C1 segment of cervical spinal cord (tissue), 14 donors: Measurements from ENCODE around the gene BDKRB2.
A peak's percentile ranks its signal among the peaks of the same experiment; 100 is the strongest.

Source experiments
- DNase-seq, 14 donors: peaks; one replicate each; lab custom pipeline; 2025; lab: John Stamatoyannopoulos, UW

Gene BDKRB2

DNA sequence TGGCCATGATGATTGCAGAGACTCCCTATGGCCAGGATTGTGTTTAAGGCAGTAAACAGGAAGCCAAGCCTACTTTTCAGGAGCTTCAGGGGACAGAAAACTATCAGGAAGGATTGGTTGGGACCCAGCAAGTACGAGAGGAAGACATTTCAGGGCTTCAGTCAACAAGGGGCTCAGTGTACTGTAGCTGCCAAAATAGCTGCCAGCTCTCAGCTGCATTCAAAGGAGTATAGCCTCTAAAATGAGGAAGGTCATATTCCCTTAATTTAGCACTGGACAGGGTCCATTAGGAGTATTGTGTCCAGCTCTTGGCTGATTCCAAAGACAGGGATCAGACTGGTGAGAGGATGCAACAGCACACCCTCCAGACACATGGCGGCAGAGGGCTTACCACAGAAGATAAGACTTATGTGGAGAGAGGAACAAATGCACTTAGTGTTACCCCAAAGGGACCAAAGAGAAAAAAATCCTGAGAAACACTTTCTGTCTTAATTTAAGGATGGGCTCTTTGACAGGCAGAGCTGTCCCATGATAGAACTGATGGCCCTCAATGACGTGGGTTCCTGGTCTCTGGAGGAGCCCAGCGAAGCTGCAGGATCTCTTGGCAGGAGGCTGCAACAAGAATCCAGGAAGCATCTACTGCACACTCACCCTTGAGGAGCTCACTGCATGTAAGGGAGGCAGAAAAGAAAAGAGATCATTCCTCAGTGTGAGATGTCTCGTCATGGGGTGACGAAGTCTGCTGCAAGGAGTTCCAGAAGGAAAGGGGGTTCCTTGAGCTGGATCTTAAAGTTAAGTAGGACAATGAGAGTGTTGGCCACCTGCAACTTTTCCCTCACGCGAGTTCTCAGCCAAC, 66.2 kb downstream of the BDKRB2 start:
- no peak for DNase-seq

DNA sequence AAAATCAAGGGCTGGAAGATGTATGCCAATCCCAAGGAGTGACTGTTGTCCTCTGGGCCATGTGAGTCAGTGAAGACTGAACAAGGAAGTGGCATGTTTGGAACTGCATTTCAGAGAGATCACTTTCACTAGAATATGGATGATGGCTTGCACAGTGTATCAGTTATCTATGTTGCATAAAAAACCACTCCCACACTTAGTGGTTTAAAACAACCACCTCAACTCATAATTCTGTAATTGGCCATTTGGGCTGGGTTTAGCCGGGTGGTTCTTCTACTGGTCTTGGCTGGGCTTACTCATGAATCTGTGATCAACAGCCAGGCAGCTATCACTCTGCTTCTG, 66.8 kb downstream of the BDKRB2 start:
- DNase-seq = no peak

DNA sequence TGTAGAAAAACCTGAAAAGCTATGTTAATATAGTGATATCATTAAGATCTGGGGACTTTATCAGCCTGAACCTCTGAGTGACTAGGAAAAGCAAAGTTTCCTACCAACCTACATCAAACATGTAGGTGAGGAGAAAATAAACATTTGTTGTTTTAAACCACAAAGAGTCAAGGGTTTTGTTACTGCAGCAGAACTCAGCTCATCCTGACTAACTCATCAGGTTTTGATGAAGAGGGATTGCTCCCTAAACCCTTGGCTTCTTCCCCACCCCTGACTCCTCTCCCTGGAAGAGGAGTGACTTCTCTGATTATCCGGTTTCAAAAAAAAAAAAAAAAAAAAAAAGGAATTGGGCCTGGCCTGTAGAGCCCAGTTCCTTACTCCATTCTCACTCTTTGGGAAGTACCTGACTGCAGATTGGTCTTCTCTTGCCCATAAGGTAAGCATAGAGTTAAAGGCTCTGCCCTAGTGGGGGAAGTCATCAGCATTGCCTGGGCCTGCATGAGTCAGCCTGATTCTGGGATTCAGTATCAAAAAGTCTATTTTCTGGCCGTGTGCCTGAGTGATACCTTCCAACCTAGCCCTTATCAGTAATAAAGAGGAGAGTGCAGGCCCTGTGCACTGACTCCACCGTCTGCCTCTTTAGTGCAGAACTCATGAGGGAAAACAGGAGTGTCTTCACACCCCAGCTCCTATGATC, 68.3 kb downstream of the BDKRB2 start:
- DNase-seq = no peak

DNA sequence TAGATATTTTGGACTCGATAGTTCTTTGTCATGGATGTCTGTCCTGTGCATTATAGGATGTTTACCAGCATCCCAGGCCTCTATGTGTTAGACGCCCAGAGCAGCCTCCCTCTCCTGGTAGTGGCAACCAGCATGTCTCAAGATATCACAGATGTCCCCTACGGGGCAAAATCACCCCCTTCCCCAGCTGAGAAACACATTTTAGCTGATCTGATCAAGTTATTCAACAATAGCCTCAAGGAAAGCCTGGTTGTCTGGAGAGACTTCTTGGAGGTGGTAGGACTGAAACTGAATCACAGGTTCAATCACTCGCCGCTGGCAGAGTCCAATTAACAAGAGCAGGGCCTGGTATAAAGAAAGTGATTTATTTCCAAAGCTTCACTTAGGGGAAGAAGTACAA, 69.0 kb downstream of the BDKRB2 start:
- DNase-seq = no peak

DNA sequence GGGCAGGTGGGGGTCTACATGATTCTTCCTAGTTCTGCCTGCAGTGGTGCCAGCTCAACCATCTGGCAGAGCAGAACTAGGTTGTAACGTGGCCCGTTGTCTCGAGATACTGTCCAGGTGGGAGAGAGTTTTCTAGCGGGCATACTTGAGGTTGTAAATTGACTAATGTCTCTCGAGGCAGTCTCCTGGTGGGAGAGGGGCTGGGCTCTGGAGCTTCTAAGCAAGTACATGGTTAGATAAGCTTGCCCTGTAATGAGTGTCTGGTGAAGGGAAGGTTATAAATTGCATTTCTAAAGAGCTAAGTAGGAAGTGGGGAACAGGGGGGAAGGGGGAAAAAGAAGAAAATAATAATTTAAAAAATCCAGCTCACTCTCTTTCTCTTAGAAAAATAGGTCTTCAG, 69.5 kb downstream of the BDKRB2 start:
- DNase-seq = no peak

DNA sequence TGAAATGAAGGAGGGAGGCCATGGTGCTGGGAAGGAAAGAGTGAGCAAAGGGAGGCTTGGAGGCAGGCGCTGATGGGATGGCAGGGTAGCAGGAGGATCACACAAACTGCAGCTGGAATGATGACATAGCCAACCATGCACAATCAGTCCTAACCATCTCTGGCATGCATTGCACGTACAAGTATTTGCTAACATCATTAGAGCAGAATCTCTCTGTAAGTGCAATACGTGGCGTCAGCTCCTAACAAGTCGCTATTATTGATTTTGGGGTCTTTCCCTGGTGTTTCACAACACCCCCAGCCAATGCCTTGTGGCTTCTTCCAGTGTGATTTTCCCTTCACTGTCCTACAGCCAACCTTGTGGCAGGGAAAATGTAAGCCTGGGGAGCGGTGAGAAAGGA, 69.9 kb downstream of the BDKRB2 start:
- peak in 6 of 14 donors; percentile 20 to 36 (median 32) for DNase-seq

DNA sequence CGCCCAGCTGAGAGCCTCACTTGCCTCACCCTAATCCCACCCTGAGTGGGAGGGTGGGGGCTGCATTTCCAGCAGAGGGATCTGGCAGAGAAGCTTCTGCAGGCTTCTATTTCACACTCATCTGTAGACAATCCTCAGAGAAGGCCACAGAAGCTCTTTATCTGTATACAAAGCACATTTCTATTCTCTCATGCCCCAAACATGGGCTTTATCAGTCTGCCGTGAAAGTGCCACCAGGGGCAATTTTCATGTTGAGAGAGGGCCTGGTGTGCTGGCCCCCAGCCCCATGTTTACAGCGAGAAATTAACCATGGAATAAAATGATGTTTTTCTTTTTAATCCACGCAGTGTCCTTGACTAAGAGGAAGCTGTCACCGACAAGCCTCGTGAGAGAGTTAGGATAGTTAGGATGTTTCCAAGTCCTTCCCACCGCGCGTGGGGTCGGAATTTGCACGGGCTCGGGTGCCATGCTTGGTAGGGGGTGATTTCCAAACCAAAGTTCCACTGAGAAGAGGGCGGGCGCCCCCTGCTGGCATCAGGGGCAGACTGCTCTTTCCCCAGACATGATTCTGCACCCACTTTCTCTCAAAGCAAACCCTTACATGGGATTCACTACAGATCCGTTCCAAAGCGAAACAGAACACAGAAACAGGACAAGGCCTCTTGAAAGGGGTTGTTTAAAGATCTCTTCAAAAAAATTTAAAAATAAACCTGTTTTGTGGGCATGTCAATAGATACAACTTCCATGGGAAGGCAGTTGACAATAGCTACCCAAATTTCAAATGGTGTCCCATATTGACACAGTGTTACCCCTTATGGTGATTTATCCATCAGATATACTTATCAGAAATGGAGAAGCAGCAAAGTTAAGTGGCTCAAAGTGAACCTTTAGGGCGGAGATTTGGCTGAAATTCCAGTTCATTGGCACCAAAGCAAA, 70.8 kb downstream of the BDKRB2 start:
- peak in 13 of 14 donors; percentile 6 to 78 (median 46) for DNase-seq

DNA sequence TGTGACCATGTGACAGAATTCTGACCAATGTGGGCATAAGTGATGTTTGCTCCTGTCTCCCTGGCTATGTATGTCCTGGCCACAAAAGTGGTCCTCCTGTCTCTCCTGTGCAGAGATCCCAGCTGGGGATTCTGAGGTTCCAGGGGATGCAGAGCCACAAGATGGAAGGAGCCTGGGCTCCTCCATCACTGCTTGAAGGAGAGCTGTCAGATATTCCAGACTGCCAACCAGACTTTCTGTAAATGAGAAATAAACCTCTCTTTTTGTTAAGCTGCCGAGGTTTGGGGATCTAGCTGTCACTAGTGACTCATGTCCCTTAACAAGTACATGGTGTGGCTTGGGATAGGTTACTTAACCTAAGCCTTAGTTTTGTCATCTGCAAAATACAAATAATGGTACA, 73.3 kb downstream of the BDKRB2 start:
- no peak for DNase-seq

DNA sequence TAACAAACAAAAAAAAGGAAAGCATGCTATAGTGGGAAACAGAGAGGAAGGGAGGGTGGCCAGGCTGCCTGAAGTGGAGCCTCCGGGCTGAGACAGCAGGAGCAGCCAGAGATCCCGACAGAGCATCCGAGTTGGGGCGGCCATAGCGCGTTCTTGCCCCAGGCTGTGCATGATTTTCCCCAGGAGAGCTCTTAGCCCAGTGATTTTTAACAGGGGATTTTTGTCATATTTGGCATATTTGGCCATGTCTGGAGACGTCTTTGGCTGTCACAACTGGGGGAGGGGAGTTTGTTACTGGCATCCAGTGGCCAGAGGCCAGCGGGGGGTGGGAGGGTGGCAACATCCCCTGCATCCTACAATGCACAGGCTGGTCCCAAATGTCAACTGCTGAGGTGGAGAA, 74.9 kb downstream of the BDKRB2 start:
- DNase-seq = no peak

DNA sequence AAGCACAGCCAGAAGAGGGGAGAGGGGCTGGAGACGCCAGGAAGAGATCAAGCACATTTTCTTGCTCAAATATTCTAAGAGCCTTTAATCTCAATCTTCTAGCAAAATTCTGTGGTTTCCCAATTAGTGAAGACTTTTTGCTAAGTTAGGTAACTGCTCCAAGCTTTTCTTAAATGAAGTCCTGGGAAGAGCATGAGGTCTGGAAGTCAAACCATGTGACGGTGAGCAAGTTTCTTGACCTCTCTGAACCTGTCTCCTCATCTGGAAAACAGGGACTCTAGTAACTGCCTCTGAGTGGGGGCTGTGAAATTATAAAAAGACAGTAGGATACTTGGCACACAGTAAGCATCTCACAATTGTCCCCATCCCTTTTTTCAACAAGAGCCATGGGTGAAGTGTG, 75.5 kb downstream of the BDKRB2 start:
- DNase-seq = no peak

DNA sequence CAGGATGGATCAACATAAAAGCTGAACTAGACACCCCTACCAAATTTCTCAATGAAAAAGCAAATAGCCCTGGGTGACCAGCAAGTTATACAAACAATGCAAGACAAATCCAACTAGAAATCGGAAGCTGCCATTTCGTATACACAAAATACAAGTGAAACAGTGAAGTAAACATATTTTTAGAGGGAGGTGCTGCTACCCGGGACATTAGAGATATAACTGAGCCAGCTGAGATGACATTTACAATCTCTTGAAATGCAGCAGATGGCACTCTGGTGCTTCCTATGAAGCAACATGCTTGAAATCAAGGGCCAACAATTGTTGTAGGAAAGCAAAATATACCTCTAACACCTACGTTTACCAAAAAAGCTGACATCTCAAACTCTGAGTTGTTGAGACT, 76.8 kb downstream of the BDKRB2 start:
- DNase-seq = peak in 1 of 14 donors; percentile 52

DNA sequence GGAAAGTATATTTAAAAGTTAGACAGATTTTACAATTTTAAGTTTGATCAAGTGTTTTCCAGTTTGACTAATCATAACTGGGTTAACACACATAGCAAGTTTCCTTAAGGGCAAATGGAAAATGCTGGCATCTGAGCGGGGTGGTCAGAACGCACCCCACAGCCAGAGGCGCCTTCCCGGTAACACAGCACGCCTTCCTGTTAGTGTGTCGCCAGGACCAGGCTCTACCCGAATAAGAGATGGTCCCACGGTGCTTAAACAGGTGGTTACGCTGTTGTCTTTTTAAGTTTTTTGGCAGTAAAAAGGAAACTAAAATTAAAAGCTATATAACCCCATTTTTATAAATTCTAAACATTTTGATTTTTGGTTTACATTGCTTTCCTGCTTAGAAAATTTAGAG, 79.4 kb downstream of the BDKRB2 start:
- no peak for DNase-seq

DNA sequence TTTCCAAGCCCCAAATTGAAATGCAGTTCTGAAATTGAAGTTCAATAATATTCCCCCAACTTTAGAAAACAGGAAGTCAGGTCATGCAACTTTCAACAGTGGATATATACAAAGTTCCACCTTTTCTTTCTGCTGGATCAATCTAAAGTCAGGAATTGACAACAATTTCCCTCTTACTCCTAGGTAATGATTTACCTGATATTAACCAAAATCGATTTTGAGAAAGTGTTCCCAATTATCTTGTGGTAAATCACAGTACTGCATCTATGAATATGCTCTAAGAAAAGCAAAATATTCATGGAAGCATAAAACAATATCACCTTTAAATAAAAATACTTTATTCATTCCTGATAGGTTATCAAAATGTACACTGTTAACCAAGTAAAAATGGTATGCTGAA, 79.8 kb downstream of the BDKRB2 start:
- DNase-seq = no peak

DNA sequence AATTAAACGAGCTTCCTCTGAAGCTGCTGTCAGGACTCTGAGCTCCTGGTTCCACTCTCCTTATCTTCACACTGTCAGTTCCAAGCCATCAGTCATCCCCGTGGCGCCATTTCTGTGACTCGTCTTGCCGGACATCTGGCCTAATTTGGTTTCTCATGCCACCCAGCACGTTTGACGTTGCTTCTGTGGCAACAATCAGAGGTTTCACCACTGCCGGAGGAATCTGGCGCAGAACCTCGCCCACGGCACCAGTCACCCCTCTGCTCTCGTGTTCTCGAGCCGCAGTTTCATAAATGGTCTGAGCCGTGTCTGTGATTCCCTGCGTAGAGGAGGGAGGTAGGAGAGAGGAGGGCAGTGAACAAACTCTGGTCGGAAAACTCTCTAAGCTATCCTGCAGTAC, 81.0 kb downstream of the BDKRB2 start:
- DNase-seq = no peak

DNA sequence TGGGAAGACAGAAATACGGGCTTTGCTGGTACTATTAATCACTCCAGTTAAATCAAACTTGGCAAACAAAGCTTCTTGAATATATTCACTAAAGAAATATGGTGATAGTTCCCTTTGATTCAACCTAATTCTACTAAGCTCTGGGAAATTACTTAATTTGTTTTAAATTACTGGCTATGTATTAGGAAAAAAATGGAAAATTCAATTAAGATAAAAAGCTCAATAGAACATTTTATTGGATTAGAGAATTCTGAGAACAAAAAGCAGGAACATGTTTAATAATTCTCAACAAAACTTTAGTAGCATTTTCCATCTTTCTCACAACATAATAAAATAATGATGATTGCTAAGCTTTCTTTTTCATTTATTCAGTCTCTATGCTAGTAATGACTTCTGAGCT, 81.6 kb downstream of the BDKRB2 start:
- no peak for DNase-seq

DNA sequence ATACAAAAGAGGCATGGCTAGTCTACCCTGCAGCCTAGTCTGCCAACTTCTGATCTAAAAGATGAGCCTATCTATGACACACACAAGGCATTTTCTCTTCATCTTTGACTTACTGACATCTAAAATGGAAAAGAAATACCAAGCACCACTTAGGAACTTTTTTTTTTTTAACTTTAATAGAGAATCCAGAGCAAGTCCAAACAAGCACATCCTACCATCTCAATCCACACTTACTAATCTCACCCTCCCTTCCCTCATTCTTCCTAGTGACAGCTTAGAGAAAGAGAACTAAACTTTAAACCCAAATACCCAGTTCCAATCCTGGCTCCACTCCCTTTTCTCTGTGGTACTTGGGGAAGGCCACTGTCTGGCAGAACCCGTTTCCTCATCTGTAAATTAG, 83.2 kb downstream of the BDKRB2 start:
- DNase-seq = no peak
